Progenitor cell of endocrine pancreas (in vitro differentiated cells): ENCODE data around the gene RIC8A. TPM values are rescaled to one million over a fixed set of nuclear protein-coding genes. Genes with fewer than 3 reads are reported as not detected.

Source experiments
- DNase-seq: peaks from one replicate; pipeline ENCODE4 v3.0.0; 2021; ENCODE audit warnings: low spot score; ENCODE audit not compliant: unreplicated experiment
- H3K27ac Mint-ChIP-seq: 2 replicates; pipeline ENCODE4 v1.8.0; 2021; ENCODE audit warnings: mild to moderate bottlenecking, moderate library complexity, mixed read lengths
- H3K27me3 Mint-ChIP-seq: 2 replicates; pipeline ENCODE4 v1.8.0; 2021; ENCODE audit warnings: mixed read lengths
- H3K36me3 Mint-ChIP-seq: 2 replicates; pipeline ENCODE4 v1.8.0; 2022; ENCODE audit warnings: mixed read lengths; ENCODE audit not compliant: insufficient read depth
- H3K4me1 Mint-ChIP-seq: 2 replicates; pipeline ENCODE4 v1.8.0; 2021; ENCODE audit warnings: low read depth, mixed read lengths
- H3K4me3 Mint-ChIP-seq: 2 replicates; pipeline ENCODE4 v1.8.0; 2021; ENCODE audit warnings: low read depth, mild to moderate bottlenecking, moderate library complexity, mixed read lengths
- H3K9me3 Mint-ChIP-seq: 2 replicates; pipeline ENCODE4 v1.8.0; 2021; ENCODE audit warnings: low read depth, mixed read lengths
- total RNA-seq: library from RNA; stranded (reverse); gene quantifications from 2 replicates; pipeline ENCODE4 v1.2.1, GENCODE V29; 2021
- TF ChIP-seq, protein P1 (sequence below): fragments of 200-600 bp; sonication (generic); IDR thresholded peaks from one replicate; pipeline ENCODE4 v1.5.0; 2021; ENCODE audit warnings: antibody characterized with exemption, mild to moderate bottlenecking; ENCODE audit not compliant: unreplicated experiment

The RIC8A gene
- total RNA-seq, 1 donor from 2014 or later, result 88.0 TPM

DNA sequence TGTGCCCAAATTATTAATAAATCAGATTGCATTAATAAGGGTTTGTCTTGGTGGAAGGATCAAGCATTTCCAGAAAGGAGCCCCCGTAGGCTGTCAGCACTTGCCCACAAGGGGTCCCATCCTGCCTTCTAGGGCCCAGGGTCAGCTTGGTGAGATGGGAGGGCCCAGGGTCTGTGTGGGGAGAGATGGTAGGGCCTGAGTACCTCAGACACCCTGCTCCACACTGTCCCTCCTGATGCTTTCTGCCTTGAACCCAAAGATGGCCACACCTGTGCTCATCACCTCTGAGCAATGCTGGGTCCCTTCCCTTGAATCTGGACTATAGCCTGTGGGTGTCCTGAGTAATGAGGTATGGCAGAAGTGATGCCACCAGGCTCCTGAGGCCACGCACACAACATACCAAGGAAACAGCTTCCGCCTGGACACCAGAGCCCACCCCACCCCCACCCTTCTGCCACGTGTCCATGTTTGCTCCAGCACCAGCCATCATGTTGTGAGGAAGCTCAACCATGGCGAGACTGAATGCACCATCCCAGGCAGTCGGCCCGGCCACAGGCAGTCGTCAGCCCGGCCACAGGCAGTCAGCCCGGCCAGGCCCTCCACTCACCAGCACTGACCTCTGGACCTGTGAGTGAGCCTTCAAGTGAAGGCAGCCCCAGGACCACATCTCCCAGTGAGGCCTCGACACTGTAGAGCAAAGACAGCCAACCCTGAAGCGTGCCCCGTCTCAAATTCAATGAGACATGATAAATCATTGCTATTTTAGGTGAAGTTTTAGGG is 7.1 kb upstream of the RIC8A start:
- Mint-ChIP-seq H3K27ac (no peak overlapping the region), H3K36me3 (peaks cover 1% of the 10 kb centered on the region), H3K27me3 (no peaks in the 10 kb centered on the region), H3K9me3 (no peaks in the 10 kb centered on the region), H3K4me3 (no peak overlapping the region), H3K4me1 (no peaks in the 10 kb centered on the region)
- DNase-seq, result no peak
- TF ChIP-seq, protein P1, sequence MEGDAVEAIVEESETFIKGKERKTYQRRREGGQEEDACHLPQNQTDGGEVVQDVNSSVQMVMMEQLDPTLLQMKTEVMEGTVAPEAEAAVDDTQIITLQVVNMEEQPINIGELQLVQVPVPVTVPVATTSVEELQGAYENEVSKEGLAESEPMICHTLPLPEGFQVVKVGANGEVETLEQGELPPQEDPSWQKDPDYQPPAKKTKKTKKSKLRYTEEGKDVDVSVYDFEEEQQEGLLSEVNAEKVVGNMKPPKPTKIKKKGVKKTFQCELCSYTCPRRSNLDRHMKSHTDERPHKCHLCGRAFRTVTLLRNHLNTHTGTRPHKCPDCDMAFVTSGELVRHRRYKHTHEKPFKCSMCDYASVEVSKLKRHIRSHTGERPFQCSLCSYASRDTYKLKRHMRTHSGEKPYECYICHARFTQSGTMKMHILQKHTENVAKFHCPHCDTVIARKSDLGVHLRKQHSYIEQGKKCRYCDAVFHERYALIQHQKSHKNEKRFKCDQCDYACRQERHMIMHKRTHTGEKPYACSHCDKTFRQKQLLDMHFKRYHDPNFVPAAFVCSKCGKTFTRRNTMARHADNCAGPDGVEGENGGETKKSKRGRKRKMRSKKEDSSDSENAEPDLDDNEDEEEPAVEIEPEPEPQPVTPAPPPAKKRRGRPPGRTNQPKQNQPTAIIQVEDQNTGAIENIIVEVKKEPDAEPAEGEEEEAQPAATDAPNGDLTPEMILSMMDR, result no peak

DNA sequence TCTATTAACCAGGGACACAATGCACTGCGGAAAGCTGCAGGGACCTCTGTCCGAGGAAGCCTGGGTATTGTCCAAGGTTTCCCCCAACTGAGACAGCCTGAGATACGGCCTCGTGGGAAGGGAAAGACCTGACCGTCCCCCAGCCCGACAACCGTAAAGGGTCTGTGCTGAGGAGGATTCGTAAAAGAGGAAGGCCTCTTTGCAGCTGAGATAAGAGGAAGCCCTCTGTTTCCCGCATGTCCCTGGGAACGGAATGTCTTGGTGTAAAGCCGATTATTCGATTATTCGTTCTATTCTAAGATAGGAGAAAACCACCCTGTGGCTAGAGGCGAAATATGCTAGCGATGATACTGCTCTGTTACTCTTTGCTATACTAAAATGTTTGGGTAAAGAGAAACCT is 5.5 kb upstream of the RIC8A start:
- no peaks in the 10 kb centered on the region for H3K9me3 Mint-ChIP-seq
- no peak overlapping the region for H3K27ac Mint-ChIP-seq
- no peak overlapping the region for H3K4me3 Mint-ChIP-seq
- peaks cover 1% of the 10 kb centered on the region for H3K36me3 Mint-ChIP-seq
- TF ChIP-seq, protein P1, result no peak
- H3K4me1 Mint-ChIP-seq, result peaks cover 5% of the 10 kb centered on the region
- no peaks in the 10 kb centered on the region for H3K27me3 Mint-ChIP-seq
- no peak for DNase-seq

DNA sequence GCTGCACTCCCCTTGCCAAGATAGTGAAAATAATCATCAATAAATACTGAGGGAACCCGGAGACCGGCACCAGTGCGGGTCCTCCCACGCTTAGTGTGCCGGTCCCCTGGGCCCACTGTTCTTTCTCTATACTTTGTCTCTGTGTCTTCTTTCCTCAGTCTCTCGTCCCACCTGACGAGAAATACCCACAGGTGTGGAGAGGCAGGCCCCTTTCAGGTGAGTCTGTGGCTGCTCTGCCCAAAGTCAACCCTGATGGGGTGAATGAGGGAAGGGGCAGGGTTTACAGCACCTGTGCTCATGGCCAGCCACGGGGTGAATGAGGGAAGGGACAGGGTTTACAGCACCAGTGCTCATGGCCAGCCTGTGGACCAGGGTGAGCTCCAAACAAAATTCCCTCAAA is 5.0 kb upstream of the RIC8A start:
- TF ChIP-seq, protein P1, result no peak
- H3K4me1 Mint-ChIP-seq, result peaks cover 5% of the 10 kb centered on the region
- no peak overlapping the region for H3K27ac Mint-ChIP-seq
- peaks cover 1% of the 10 kb centered on the region for H3K36me3 Mint-ChIP-seq
- no peak overlapping the region for H3K4me3 Mint-ChIP-seq
- no peak for DNase-seq
- H3K27me3 Mint-ChIP-seq, result no peaks in the 10 kb centered on the region
- no peaks in the 10 kb centered on the region for H3K9me3 Mint-ChIP-seq

DNA sequence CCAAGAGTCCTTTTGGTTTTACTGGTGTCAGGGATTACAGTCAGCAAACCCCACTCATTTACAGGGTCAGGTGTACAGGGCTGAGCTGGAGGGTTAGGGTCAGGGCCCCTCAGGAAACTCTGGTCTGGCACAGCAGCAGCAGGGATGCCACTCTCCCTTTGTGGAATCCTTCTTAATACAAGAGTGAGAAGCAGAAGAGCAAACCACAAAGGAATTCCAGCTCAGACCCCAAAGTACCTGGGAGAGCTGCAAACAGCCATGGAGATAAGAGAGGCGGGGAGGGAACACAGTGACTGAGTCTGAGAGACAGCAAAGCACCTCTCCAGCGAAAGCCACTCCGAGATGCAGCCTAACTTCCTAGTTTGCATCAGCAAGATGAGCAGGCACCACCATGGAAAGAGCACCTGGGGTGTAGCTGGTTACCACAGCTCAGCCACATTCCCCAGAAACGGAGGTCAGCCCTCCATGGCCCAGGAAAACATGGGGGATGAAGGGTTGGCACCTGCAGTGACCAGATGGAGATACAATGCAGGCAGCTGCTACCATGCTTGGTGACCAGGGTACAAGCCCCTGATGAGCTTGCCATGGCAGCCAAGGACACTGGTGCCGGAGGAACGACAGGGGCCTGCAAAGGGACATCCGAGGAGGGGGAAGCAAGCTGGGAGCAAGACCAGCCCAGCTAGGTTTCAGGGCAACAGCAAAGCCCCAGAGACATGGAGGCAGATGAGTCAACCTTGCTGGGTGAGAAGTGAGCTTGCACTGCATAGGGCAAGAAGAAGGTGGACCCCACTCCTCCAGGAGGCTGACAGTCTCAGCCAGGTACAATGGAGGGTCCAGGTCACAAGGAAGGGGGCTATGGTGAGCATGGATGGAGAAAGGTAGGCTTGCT is 4.2 kb upstream of the RIC8A start:
- H3K36me3 Mint-ChIP-seq, result peaks cover 1% of the 10 kb centered on the region
- TF ChIP-seq, protein P1, result no peak
- no peak overlapping the region for H3K27ac Mint-ChIP-seq
- H3K4me3 Mint-ChIP-seq, result no peak overlapping the region
- DNase-seq, result no peak
- H3K27me3 Mint-ChIP-seq, result no peaks in the 10 kb centered on the region
- H3K4me1 Mint-ChIP-seq, result peaks cover 8% of the 10 kb centered on the region
- H3K9me3 Mint-ChIP-seq, result no peaks in the 10 kb centered on the region

DNA sequence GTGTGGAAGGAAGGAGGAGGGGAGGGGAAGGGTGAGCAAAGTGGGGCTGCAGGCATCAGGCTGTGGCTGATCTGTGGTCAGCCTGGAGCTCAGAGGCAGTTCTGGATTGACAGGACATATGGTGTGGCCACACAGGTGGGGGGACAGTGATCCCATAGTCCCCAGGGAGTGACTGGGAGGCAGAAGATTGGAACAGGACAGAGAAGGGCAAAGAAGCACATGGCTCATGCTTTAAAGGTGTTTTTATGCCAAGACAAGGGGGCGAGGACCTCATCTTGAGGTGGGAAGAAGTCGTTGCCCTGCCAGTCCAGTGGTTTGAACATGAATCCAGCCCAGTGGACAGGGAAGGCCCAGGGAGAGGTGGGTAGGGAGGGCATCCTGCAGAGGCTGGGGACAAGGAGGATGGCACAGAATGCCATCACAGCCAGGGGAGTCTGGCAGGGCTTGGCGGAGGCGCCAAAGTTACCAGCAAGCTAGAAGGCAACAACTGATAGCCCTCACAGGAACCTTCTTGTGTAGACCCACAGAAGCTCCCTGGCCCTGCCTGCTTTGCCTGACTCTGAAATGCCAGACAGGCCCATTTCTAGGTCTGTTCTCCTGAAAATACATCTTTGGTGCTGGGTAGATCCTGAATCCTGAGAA is 3.4 kb upstream of the RIC8A start:
- H3K36me3 Mint-ChIP-seq, result peaks cover 1% of the 10 kb centered on the region
- H3K4me3 Mint-ChIP-seq, result no peak overlapping the region
- TF ChIP-seq, protein P1, result no peak
- H3K27ac Mint-ChIP-seq, result no peak overlapping the region
- no peak for DNase-seq
- H3K4me1 Mint-ChIP-seq, result peaks cover 8% of the 10 kb centered on the region
- no peaks in the 10 kb centered on the region for H3K27me3 Mint-ChIP-seq
- no peaks in the 10 kb centered on the region for H3K9me3 Mint-ChIP-seq
